ENCODE results near the gene USP31.
A peak's percentile ranks its signal among the peaks of the same experiment; 100 is the strongest.

Gene USP31

GRCh38 chr16:23094136-23094535, 55.1 kb downstream of the USP31 start:
- DNase-seq (ENCODE audit: low read depth, low spot score) = peak; percentile 23

DNA sequence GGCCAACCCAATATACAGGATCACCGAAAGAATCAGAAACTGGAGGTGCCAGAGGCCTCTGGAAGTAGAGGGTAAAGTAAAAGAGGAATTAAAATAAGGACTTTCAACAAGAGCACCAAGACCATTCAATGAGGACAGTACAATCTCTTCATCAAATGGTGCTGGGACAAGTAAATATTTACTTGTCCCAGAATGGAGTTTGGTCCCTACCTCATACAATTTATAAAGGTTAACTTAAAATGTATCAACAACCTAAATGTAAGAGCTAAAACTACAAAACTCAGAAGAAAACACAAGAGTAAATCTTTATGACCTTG, 56.5 kb downstream of the USP31 start:
- DNase-seq (ENCODE audit: low read depth, low spot score) = no peak

GRCh38 chr16:23092072-23092800, 57.0 kb downstream of the USP31 start:
- no peak for DNase-seq (ENCODE audit: low read depth, low spot score)

- DNase-seq (ENCODE audit: low read depth, low spot score) = no peak
Measured at GRCh38 chr16:23089111-23089510, 60.1 kb downstream of the USP31 start.

DNA sequence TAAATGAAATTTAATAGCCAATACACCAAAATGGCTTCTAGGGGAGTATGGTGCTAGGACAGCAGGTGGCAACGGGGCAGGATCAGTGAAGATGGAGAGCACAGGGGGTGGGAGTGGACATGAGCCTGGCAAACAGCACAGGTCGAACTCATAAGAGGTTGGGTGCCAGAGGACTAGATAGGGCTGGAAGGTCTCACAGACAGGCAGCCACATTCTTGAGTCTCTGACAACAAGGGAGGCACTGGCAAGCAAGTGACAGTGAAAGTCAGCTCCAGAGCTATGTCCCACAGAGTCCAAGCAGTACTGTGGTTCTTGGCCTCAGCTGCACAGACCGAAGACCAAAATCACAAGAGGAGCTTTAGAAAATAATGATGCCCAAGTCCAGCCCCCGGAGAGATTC, 61.2 kb downstream of the USP31 start:
- DNase-seq (ENCODE audit: low read depth, low spot score) = no peak

DNA sequence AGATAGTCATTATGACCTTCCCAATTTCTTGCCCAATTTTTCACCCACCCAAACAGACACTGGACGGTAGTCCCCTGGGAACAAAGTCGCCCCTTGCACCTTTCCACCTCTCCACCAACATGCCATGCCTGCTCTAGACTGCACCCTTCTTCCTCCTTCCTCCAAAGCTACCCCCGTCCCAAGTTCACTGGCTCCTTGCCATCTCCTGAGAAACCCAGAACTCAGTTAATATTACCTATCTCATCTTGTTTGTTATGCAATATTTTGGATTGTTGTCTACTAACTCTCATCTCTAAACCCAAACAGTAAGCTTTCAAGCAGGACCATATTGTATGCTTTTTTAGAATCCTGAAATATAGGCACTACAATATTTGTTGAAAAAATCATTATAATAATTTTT, 63.3 kb downstream of the USP31 start:
- no peak for DNase-seq (ENCODE audit: low read depth, low spot score)

DNA sequence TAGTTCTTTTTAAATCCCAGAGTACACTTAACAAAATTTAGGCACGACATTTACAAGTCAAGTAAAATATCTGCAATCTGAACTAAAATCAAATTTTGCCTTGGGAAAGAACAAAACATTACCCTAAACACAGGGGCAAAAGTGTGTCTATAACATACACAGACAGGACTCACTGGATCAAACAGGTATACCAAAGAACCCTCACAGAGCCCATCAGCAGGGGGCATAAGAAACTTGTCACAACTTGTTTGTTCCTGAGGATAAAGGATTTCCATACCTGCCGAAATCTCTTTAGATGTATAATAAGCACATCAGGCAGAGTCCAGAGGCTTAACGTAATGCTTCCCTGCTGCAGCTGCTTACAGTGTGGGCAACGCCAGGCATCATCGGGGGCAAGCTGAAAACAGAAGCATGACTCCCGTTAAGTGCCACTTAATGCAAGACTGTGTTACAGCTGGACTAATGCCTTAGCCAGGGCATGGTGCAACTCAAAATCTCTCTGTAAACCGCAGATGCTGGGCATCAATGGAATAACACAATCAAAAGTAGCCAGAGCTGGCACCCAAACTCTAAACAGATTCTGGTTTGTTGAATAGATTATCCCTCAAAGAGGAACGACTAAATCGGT, 67.0 kb downstream of the USP31 start:
- DNase-seq (ENCODE audit: low read depth, low spot score) = no peak

DNA sequence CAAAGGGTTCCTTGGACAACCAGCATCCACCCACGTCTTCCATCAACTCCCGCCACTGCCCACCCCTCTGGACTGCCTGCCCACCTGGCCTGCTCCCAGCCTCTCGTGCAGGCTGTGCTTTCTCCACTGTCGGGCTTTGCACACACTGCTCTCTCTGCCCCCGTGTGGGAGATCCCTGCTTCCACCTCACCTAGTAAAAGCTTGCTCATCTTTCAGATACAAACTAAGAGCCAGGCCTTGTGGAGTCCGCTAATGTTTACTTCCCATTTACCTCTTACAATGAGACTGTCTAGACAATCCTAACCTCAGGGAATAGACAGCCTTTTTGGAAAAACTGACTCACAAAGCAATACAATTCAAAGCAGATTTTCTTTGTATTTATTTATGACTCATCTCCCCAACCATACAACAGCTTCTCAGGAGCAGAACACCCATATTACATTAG, 67.6 kb downstream of the USP31 start:
- no peak for DNase-seq (ENCODE audit: low read depth, low spot score)

DNA sequence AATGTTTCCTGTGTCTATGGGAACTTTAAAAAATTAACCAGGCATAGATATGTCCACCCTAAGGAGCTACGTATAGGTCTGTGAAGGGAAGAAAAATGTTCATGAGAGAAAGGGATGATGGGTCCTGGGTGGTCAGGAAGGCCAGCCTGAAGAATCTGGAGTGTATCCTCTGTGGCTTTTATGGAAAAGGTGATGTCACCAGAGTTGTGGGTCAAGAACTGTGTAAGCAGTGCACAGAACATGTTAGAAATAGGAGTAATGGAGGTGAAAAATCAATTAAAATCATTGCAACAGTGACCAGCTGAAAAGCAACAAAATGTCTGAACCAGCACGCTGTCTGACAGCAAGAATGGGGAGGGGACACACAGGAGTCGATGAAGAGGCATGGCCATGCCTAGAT, 68.5 kb downstream of the USP31 start:
- no peak for DNase-seq (ENCODE audit: low read depth, low spot score)

- DNase-seq (ENCODE audit: low read depth, low spot score) = no peak
Measured at GRCh38 chr16:23080329-23080728, 68.9 kb downstream of the USP31 start.

- DNase-seq (ENCODE audit: low read depth, low spot score) = no peak
Measured at GRCh38 chr16:23079675-23080301, 69.5 kb downstream of the USP31 start.

DNA sequence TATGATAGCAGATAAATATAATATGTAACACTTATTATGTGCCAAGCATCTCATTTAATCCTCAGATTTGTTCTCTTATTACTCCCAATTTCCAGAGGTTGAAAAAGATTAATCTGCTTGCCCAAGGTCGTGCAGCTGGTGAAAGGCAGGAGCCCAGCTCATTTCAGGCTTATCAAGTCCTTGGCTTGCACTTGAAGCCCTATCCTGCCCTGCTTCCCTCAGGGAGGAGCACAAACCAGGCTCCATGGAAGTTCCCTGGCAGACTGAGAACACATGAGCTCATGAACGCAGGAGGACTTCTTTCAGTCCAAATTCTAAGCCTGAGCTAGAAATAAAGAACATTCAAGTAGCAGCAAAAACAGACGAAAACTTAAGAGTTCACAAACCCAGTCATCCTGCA, 74.8 kb downstream of the USP31 start:
- DNase-seq (ENCODE audit: low read depth, low spot score) = no peak

- DNase-seq (ENCODE audit: low read depth, low spot score) = no peak
Measured at GRCh38 chr16:23072769-23073549, 76.3 kb downstream of the USP31 start.

DNA sequence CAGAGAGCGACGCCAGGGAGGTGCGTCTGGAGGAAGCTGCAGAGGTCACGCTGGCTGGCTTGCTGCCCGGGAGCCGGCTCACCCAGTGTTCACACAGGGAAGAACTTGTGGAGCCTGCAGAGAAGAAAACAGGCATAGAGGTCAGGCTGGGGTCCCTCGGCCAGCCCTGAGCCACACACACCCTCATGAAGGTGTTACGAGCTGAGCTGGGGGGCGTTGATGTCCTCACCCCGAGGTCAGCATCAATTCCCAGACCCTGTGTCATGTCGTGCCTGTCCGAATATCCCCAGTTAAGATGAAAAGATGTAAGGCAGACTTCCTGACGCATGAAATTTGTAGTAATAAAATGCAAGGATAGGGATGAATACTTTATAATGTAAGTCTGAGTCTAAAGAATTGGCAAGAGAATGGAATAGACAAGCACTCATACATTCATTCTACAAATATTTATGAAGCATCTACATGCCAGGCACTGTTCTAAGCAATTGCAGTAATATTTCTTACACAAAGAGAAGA, 77.1 kb downstream of the USP31 start:
- DNase-seq (ENCODE audit: low read depth, low spot score) = no peak

DNA sequence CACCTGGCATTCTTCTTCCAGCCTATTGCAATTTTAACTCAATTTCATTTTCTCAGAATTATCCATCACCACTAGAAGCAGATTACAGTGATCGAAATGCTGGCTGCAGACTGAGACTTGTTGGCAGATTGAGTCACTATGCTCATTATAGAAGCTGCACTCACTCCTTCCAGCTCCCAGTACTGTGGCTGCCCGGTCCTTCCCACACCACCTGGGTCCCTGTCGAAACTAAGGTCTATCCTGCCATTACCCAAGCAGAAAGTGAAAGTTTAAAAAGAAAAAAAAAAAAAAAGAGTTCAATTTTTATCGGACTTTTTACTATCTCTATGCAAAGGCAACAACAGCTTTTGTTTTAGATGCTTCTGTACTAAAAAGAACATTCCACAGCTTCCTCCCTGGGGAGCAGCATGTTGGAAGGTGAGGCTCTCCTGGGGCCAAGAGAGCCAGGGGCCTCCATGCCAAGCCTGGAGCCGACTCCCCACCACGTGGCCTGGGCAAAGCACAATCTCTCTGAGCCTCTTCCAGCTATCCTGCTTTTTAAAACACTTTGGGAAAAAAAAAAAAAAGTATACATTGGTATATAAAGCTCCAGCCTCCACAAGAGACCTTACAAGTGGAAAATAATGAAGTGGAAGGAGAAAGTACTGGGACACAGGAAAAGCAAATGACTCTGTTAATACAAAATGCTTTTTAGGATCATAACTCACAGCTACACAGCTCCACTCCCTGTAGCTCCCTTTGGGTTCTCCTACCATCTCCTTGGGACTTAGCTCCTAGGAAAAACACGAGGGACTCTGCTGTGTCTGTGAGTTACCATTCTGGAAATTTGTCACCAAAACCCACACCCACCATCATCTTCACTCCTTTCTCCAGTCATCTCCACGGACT, 77.8 kb downstream of the USP31 start:
- no peak for DNase-seq (ENCODE audit: low read depth, low spot score)

- DNase-seq (ENCODE audit: low read depth, low spot score) = no peak
Measured at GRCh38 chr16:23069844-23070243, 79.4 kb downstream of the USP31 start.

DNA sequence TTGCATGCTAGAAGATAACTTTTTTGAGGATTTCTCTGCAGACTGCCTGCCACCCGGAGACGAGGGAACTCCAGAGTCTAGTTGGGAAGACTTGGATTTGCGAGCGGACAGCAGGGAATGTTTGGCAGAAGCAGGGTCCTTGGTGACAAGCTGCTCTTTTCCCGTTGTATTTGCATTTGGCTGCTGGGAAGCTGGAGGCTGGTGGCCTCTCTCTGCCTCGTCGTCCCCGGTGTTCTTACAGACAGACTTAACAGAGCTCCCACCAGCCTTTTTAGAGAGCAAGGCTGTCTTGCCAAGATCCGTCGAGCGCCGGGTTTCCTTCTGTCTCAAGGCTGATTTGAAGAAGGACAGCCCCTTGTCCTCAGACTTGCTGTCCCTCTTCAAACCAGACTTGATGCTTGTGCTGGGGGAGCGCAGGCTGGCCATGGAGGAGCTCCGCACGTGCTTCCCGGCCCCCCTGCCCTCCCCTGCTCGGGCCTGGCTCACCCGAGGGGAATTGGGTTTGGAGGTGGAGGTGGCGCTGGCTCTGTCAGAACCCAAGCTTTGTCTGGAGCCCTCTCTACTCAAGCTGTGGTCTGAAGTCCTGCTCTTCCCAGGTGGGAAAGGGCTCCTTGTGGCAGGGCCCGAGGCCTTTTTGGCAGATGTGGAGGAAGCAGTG, 81.0 kb downstream of the USP31 start:
- DNase-seq (ENCODE audit: low read depth, low spot score) = no peak

DNA sequence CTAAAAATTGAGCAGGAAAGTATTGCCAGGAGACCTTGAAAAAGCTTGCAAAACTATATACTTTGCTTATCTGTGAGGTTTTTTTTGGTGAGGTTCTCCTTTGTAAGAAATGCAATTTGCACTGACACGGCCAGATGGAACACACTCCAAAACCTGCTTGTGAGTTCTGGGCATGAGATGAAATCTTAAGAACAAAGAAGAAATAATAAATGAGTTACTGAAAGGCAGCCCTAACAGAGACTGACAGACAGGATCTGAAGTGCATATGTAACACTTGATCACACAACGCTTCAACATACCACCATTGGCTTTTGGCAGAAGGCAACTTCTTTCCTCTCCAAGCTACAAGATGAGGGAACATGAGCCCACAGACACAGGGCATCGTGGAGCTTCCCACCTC, 82.6 kb downstream of the USP31 start:
- no peak for DNase-seq (ENCODE audit: low read depth, low spot score)

- DNase-seq (ENCODE audit: low read depth, low spot score) = no peak
Measured at GRCh38 chr16:23064639-23065038, 84.6 kb downstream of the USP31 start.

GRCh38 chr16:23062524-23062923, 86.7 kb downstream of the USP31 start:
- no peak for DNase-seq (ENCODE audit: low read depth, low spot score)

DNA sequence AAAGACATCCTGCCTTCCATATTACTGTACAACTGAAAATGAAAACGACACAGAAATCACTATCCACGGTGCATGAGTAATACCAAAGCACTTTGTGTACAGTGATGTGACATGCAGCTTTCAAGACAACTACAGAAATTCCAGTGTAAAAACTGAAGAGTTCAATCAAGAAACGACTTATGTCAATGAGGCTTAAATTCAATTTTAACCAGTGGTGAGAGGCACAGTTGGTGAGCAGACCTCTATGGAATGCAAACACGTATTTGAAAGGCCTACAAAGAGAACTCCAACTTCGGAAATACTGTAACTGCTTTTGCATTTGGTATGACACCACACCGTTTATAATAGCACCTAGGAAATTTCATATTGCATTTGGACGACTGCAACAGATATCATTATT, 87.6 kb downstream of the USP31 start:
- DNase-seq (ENCODE audit: low read depth, low spot score) = no peak
